Hepatocyte (in vitro differentiated cells): ENCODE results near the gene SYT1. TPM values are rescaled to one million over a fixed set of nuclear protein-coding genes. Genes with fewer than 3 reads are reported as not detected.

Source experiments
- DNase-seq: peaks from one replicate; pipeline ENCODE4 v3.0.0-alpha.2; 2016; ENCODE audit warnings: low spot score
- H2AFZ ChIP-seq: fragments of 200-600 bp; sonication (generic); 2 replicates; pipeline ENCODE4 v1.6.0; 2016; ENCODE audit warnings: antibody characterized with exemption, mild to moderate bottlenecking
- H3K27ac ChIP-seq: fragments of 200-600 bp; sonication (generic); 2 replicates; pipeline ENCODE4 v1.5.1; 2016; ENCODE audit warnings: mild to moderate bottlenecking
- H3K27me3 ChIP-seq: fragments of 200-600 bp; sonication (generic); 2 replicates; pipeline ENCODE4 v1.6.1; 2016
- H3K36me3 ChIP-seq: fragments of 200-600 bp; sonication (generic); replicated peaks from 2 replicates; pipeline ENCODE4 v1.5.1; 2016; ENCODE audit warnings: low read depth; ENCODE audit not compliant: insufficient read depth
- H3K4me1 ChIP-seq: fragments of 200-600 bp; sonication (generic); 2 replicates; pipeline ENCODE4 v1.5.1; 2016; ENCODE audit warnings: mild to moderate bottlenecking, moderate library complexity; ENCODE audit not compliant: insufficient read depth
- H3K4me2 ChIP-seq: fragments of 200-600 bp; sonication (generic); 2 replicates; pipeline ENCODE4 v1.6.0; 2016
- H3K4me3 ChIP-seq: fragments of 200-600 bp; sonication (generic); 2 replicates; pipeline ENCODE4 v1.5.1; 2016; ENCODE audit warnings: mild to moderate bottlenecking
- H3K79me2 ChIP-seq: fragments of 200-600 bp; sonication (generic); 2 replicates; pipeline ENCODE4 v1.6.0; 2017; ENCODE audit warnings: mild to moderate bottlenecking
- H3K9me2 ChIP-seq: fragments of 200-600 bp; sonication (generic); replicated peaks from 2 replicates; pipeline ENCODE4 v1.6.0; 2017; ENCODE audit warnings: mild to moderate bottlenecking; ENCODE audit not compliant: insufficient read depth
- H3K9me3 ChIP-seq: fragments of 200-600 bp; sonication (generic); 2 replicates; pipeline ENCODE4 v1.5.1; 2016; ENCODE audit warnings: low read depth, mild to moderate bottlenecking
- H4K20me1 ChIP-seq: fragments of 200-600 bp; sonication (generic); 2 replicates; pipeline ENCODE4 v1.6.0; 2016; ENCODE audit warnings: mild to moderate bottlenecking; ENCODE audit not compliant: insufficient read depth, poor library complexity, severe bottlenecking
- CTCF ChIP-seq: fragments of 200-600 bp; sonication (generic); IDR thresholded peaks from 2 replicates; pipeline ENCODE4 v1.5.1; 2016; ENCODE audit warnings: antibody characterized with exemption, mild to moderate bottlenecking; ENCODE audit not compliant: poor library complexity
- EZH2 ChIP-seq: fragments of 200-600 bp; sonication (generic); IDR thresholded peaks from 2 replicates; pipeline ENCODE4 v1.6.1; 2016; ENCODE audit warnings: antibody characterized with exemption, mild to moderate bottlenecking, borderline replicate concordance
- EZH2phosphoT487 ChIP-seq: fragments of 200-600 bp; sonication (generic); IDR thresholded peaks from one replicate; pipeline ENCODE4 v1.6.1; 2018; ENCODE audit warnings: antibody characterized with exemption, mild to moderate bottlenecking, low read depth, moderate library complexity; ENCODE audit not compliant: unreplicated experiment, severe bottlenecking
- WGBS: methylation state at CpG from one replicate; pipeline ENCODE4 v1.1.6; 2016; ENCODE audit warnings: low lambda C conversion rate; ENCODE audit errors: missing lambda C conversion rate; 5-methylcytosine and 5-hydroxymethylcytosine counted together
- polyA plus RNA-seq: library from polyadenylated mRNA; unstranded; fragments of >200 nt; fragmentation: Nextera tagmentation; extraction: Ambion mirVana; gene quantifications from 2 replicates; pipeline ENCODE4 v1.2.1, GENCODE V29; 2016
- total RNA-seq: library from RNA; depleted of rRNA; stranded (reverse); fragments of >200 nt; gene quantifications from 2 replicates; pipeline ENCODE4 v1.2.3, GENCODE V29; 2014

The SYT1 gene
- total and polyA plus RNA-seq, 2 experiments from 2014 or later: 1.3 to 2.5 TPM

- Histone ChIP-seq H3K27me3 (peaks cover 46% of the 10 kb centered on the region), H4K20me1 (no peaks in the 10 kb centered on the region), H3K4me3 (peak overlapping the region; percentile 63), H3K79me2 (no peaks in the 10 kb centered on the region), H3K27ac (no peak overlapping the region), H3K4me1 (peaks cover 5% of the 10 kb centered on the region), H3K4me2 (peak overlapping the region; percentile 94), H3K36me3 (no peaks in the 10 kb centered on the region), H2AFZ (peak overlapping the region; percentile 90), H3K9me2 (no peaks in the 10 kb centered on the region), H3K9me3 (no peaks in the 10 kb centered on the region)
- no peak for TF ChIP-seq EZH2phosphoT487
- DNase-seq: no peak
- WGBS: 24% methylated on average over 5 of the region's 5 CpGs
Measured at GRCh38 chr12:78865516-78865915, 942 bp downstream of the SYT1 start.

GRCh38 chr12:78866518-78866917 lies 1.9 kb downstream of the SYT1 start:
- no peak for DNase-seq
- Histone ChIP-seq H3K9me3 (no peaks in the 10 kb centered on the region), H3K4me3 (no peak overlapping the region), H3K36me3 (no peaks in the 10 kb centered on the region), H3K27me3 (peaks cover 43% of the 10 kb centered on the region), H3K9me2 (no peaks in the 10 kb centered on the region), H4K20me1 (no peaks in the 10 kb centered on the region), H3K4me2 (no peak overlapping the region), H3K79me2 (no peaks in the 10 kb centered on the region), H2AFZ (no peak overlapping the region), H3K27ac (no peak overlapping the region), H3K4me1 (peaks cover 5% of the 10 kb centered on the region)
- TF ChIP-seq EZH2phosphoT487 (no peak), EZH2 (no peak), CTCF (no peak)
- WGBS: 88% methylated on average over 4 of the region's 4 CpGs

GRCh38 chr12:78870539-78870938 lies 6.0 kb downstream of the SYT1 start:
- TF ChIP-seq CTCF (no peak), EZH2 (no peak), EZH2phosphoT487 (no peak)
- H3K36me3 ChIP-seq: no peaks in the 10 kb centered on the region
- no peak overlapping the region for H3K27ac ChIP-seq
- no peaks in the 10 kb centered on the region for H3K9me2 ChIP-seq
- no peaks in the 10 kb centered on the region for H3K4me1 ChIP-seq
- H3K27me3 ChIP-seq: peaks cover 16% of the 10 kb centered on the region
- no peak for DNase-seq
- no peaks in the 10 kb centered on the region for H3K9me3 ChIP-seq
- H3K79me2 ChIP-seq: no peaks in the 10 kb centered on the region
- no peak overlapping the region for H3K4me3 ChIP-seq
- H2AFZ ChIP-seq: no peak overlapping the region
- 96% methylated on average over 3 of the region's 3 CpGs for WGBS
- H3K4me2 ChIP-seq: no peak overlapping the region
- no peaks in the 10 kb centered on the region for H4K20me1 ChIP-seq

- no peaks in the 10 kb centered on the region for H3K36me3 ChIP-seq
- H3K9me3 ChIP-seq: no peaks in the 10 kb centered on the region
- no peak overlapping the region for H3K4me3 ChIP-seq
- no peak for DNase-seq
- H3K79me2 ChIP-seq: no peaks in the 10 kb centered on the region
- H4K20me1 ChIP-seq: no peaks in the 10 kb centered on the region
- no peaks in the 10 kb centered on the region for H3K4me1 ChIP-seq
- H3K27ac ChIP-seq: no peak overlapping the region
- no peaks in the 10 kb centered on the region for H3K9me2 ChIP-seq
- no peak for TF ChIP-seq EZH2
- no peak for TF ChIP-seq EZH2phosphoT487
- no peak for TF ChIP-seq CTCF
- WGBS: 41% methylated on average over 2 of the region's 2 CpGs
- no peak overlapping the region for H3K4me2 ChIP-seq
- H3K27me3 ChIP-seq: peaks cover 5% of the 10 kb centered on the region
- no peak overlapping the region for H2AFZ ChIP-seq
Measured at GRCh38 chr12:78871566-78871965, 7.0 kb downstream of the SYT1 start.
